Prostate gland (tissue), 2 donors: ENCODE measurements around the gene RALGPS2.

Experiments used
- CTCF ChIP-seq, 4 experiments: fragments of 200-600 bp in 2 of 4; fragments of 450-650 bp in 2 of 4; sonication (generic) in 2 of 4; IDR thresholded peaks; 1 replicate in 3 of 4; 2 replicates in 1 of 4; pipeline ENCODE4 v1.5.1; 2016 to 2019; ENCODE audit warnings: antibody characterized with exemption in 4 of 4, mild to moderate bottlenecking in 2 of 4, moderate library complexity in 2 of 4
- POLR2AphosphoS5 ChIP-seq: sonication (generic); formaldehyde crosslinking; IDR thresholded peaks from one replicate; pipeline ENCODE4 v1.6.1; 2017; ENCODE audit warnings: antibody characterized with exemption

GRCh38 chr1:178684542-178685000, 40.5 kb upstream of the RALGPS2 start:
- no peak for TF ChIP-seq CTCF (IDR thresholded peaks at IDR 0.05)
- no peak for TF ChIP-seq POLR2AphosphoS5
